A549 (cell line): ENCODE results near the gene PHF20.

ENCODE experiments used
- BHLHE40 ChIP-seq: IDR thresholded peaks from 2 replicates; pipeline ENCODE4 v1.6.1; 2012; ENCODE audit warnings: low read depth, low read length, inconsistent platforms
- CHD4 ChIP-seq: fragments of 200-600 bp; sonication (generic); IDR thresholded peaks from 2 replicates; pipeline ENCODE4 v1.6.1; 2016; ENCODE audit warnings: antibody characterized with exemption, mild to moderate bottlenecking, borderline replicate concordance
- POLR2A ChIP-seq: IDR thresholded peaks from 2 replicates; pipeline ENCODE4 v1.6.1; 2012; ENCODE audit warnings: mild to moderate bottlenecking, low read length
- TF ChIP-seq, protein P1 (sequence below): IDR thresholded peaks from 2 replicates; pipeline ENCODE4 v1.6.1; 2012

- TF ChIP-seq, protein P1, sequence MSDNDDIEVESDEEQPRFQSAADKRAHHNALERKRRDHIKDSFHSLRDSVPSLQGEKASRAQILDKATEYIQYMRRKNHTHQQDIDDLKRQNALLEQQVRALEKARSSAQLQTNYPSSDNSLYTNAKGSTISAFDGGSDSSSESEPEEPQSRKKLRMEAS, result no peak
- TF ChIP-seq POLR2A (no peak), BHLHE40 (no peak), CHD4 (no peak)
These were observed 15.4 kb upstream of the PHF20 start for GRCh38 chr20:35756404-35756803.
